Liver (tissue), 9 donors: ENCODE data around the gene LEMD1. TPM values are rescaled to one million over a fixed set of nuclear protein-coding genes. Genes with fewer than 3 reads are reported as not detected.

Experiments used
- DNase-seq: peaks from one replicate; pipeline ENCODE4 v3.0.0-alpha.2; 2017; ENCODE audit warnings: low spot score
- H3K27ac ChIP-seq, 2 donors: one replicate each; pipeline ENCODE4 v1.7.0; 2013; ENCODE audit warnings: inconsistent platforms in 2 of 2, low read length in 2 of 2, control low read depth in 1 of 2, low read depth in 1 of 2, mild to moderate bottlenecking in 1 of 2
- H3K27me3 ChIP-seq, 4 donors: one replicate each; pipeline versions ENCODE4 v1.6.1 to v1.7.0; 2013; ENCODE audit warnings: low read length in 3 of 4, inconsistent platforms in 1 of 4, mild to moderate bottlenecking in 1 of 4, moderate library complexity in 1 of 4; ENCODE audit not compliant: control insufficient read depth in 4 of 4, insufficient read depth in 4 of 4
- H3K36me3 ChIP-seq, 4 donors: one replicate each; pipeline versions ENCODE4 v1.6.1 to v1.7.0; 2013; ENCODE audit warnings: low read length in 3 of 4, mild to moderate bottlenecking in 3 of 4, low read depth in 1 of 4, moderate library complexity in 1 of 4; ENCODE audit not compliant: control insufficient read depth in 4 of 4, insufficient read depth in 3 of 4
- H3K4me1 ChIP-seq, 4 donors: one replicate each; pipeline versions ENCODE4 v1.6.1 to v1.7.0; 2013; ENCODE audit warnings: low read length in 3 of 4, mild to moderate bottlenecking in 3 of 4, moderate library complexity in 1 of 4; ENCODE audit not compliant: control insufficient read depth in 4 of 4, insufficient read depth in 4 of 4
- H3K4me3 ChIP-seq, 3 donors: one replicate each; pipeline versions ENCODE4 v1.6.1 to v1.7.0; 2013; ENCODE audit warnings: low read length in 3 of 3, control low read depth in 1 of 3, low read depth in 1 of 3, mild to moderate bottlenecking in 1 of 3
- H3K9ac ChIP-seq, 2 donors: one replicate each; pipeline ENCODE4 v1.7.0; 2013; ENCODE audit warnings: low read length in 2 of 2, mild to moderate bottlenecking in 2 of 2, moderate library complexity in 2 of 2, control low read depth in 1 of 2, low read depth in 1 of 2
- H3K9me3 ChIP-seq, 4 donors: one replicate each; pipeline versions ENCODE4 v1.6.1 to v1.7.0; 2013; ENCODE audit warnings: low read length in 3 of 4; ENCODE audit not compliant: control insufficient read depth in 4 of 4
- ATF3 ChIP-seq: IDR thresholded peaks from 2 replicates; pipeline ENCODE4 v1.6.1; 2016; ENCODE audit warnings: antibody characterized with exemption
- CTCF ChIP-seq: fragments of 150-350 bp; IDR thresholded peaks from 2 replicates; pipeline ENCODE4 v1.5.1; 2017; ENCODE audit warnings: improper control_type of control experiment, low read depth, low read length; ENCODE audit not compliant: missing input control
- FOXA2 ChIP-seq: IDR thresholded peaks from 2 replicates; pipeline ENCODE4 v1.6.1; 2016; ENCODE audit warnings: antibody characterized with exemption
- GABPA ChIP-seq, 2 donors: IDR thresholded peaks in 1 of 2; conservative IDR thresholded peaks in 1 of 2; 2 replicates each; pipeline ENCODE4 v1.6.1; 2016; ENCODE audit warnings: antibody characterized with exemption in 2 of 2, mild to moderate bottlenecking in 1 of 2, moderate library complexity in 1 of 2
- HNF4A ChIP-seq, 2 donors: conservative IDR thresholded peaks; 2 replicates each; pipeline ENCODE4 v1.6.1; 2016; ENCODE audit warnings: antibody characterized with exemption in 2 of 2, mild to moderate bottlenecking in 2 of 2
- HNF4G ChIP-seq: IDR thresholded peaks from 2 replicates; pipeline ENCODE4 v1.6.1; 2016; ENCODE audit warnings: antibody characterized with exemption
- NR2F2 ChIP-seq: IDR thresholded peaks from 2 replicates; pipeline ENCODE4 v1.6.1; 2016; ENCODE audit warnings: antibody characterized with exemption
- REST ChIP-seq: IDR thresholded peaks from 2 replicates; pipeline ENCODE4 v1.6.1; 2016; ENCODE audit warnings: antibody characterized with exemption, mild to moderate bottlenecking
- SP1 ChIP-seq: IDR thresholded peaks from 2 replicates; pipeline ENCODE4 v1.6.1; 2018; ENCODE audit warnings: antibody characterized with exemption, mild to moderate bottlenecking
- TAF1 ChIP-seq: conservative IDR thresholded peaks from 2 replicates; pipeline ENCODE4 v1.6.1; 2016; ENCODE audit warnings: antibody characterized with exemption, mild to moderate bottlenecking
- YY1 ChIP-seq: IDR thresholded peaks from 2 replicates; pipeline ENCODE4 v1.6.1; 2016; ENCODE audit warnings: antibody characterized with exemption, mild to moderate bottlenecking
- WGBS: extraction: QIAGEN DNeasy Blood & Tissue Kit; methylation state at CpG from one replicate; pipeline ENCODE4 v1.1.7; 2013; 5-methylcytosine and 5-hydroxymethylcytosine counted together
- polyA plus RNA-seq, 2 donors: library from polyadenylated mRNA; stranded (reverse) in 1 of 2; unstranded in 1 of 2; fragments of 200-250 nt in 1 of 2; fragments of >200 nt in 1 of 2; fragmentation: Nextera tagmentation in 1 of 2; extraction: Ambion mirVana in 1 of 2; gene quantifications; one replicate each; pipeline versions ENCODE4 v1.2.1 to v1.2.3, GENCODE V29; 2013 to 2015
- total RNA-seq, 2 donors: library from RNA; depleted of rRNA; stranded (reverse); fragments of >200 nt; gene quantifications; one replicate each; pipeline ENCODE4 v1.2.3, GENCODE V29; 2014
- donor health status: healthy.
- donor health status: healthy.
- donor health status: healthy.
- donor health status: healthy.
- donor health status: healthy.

LEMD1 gene
- total and polyA plus RNA-seq, 4 donors, result not detected

GRCh38 chr1:205440476-205441317 lies 18.8 kb upstream of the LEMD1 start (continued):
- TF ChIP-seq REST (no peak), NR2F2 (no peak), FOXA2 (no peak)

- H3K36me3 ChIP-seq, result no peaks in the 10 kb centered on the region
- TF ChIP-seq HNF4A (conservative IDR thresholded peaks at IDR 0.05) (no peak), ATF3 (no peak), TAF1 (no peak), FOXA2 (no peak), CTCF (no peak), SP1 (no peak), HNF4G (no peak), YY1 (no peak), GABPA (IDR thresholded peaks at IDR 0.05 in 1 of 2, conservative IDR thresholded peaks at IDR 0.05 in 1 of 2) (no peak), REST (no peak)
- no peak overlapping the region for H3K27ac ChIP-seq
- no peaks in the 10 kb centered on the region for H3K9me3 ChIP-seq
- H3K9ac ChIP-seq, result no peak overlapping the region
- H3K4me3 ChIP-seq, result no peak overlapping the region
- no peaks in the 10 kb centered on the region for H3K27me3 ChIP-seq
- DNase-seq, result no peak
- H3K4me1 ChIP-seq, result peaks cover 0 to 18% (median 1%) of the 10 kb centered on the region in 4 donors
- WGBS, result 78% methylated on average over 5 of the region's 5 CpGs
These were observed 18.2 kb upstream of the LEMD1 start for GRCh38 chr1:205440121-205440475.
